Karpas-422 (cell line): Measurements from ENCODE around the gene SEPTIN8. TPM values are rescaled to one million over a fixed set of nuclear protein-coding genes. Genes with fewer than 3 reads are reported as not detected.
A peak's percentile ranks its signal among the peaks of the same experiment; 100 is the strongest.

Experiments used
- DNase-seq: peaks from one replicate; pipeline ENCODE4 v3.0.0-alpha.2; 2015
- H2AFZ ChIP-seq: fragments of 200-600 bp; sonication (generic); 2 replicates; pipeline ENCODE4 v1.6.1; 2014; ENCODE audit warnings: antibody characterized with exemption, low read length, mixed read lengths
- H3K27ac ChIP-seq: fragments of 200-600 bp; sonication (generic); 2 replicates; pipeline ENCODE4 v1.5.1; 2014; ENCODE audit warnings: mild to moderate bottlenecking, low read length, moderate library complexity
- H3K27me3 ChIP-seq: fragments of 200-600 bp; sonication (generic); 2 replicates; pipeline ENCODE4 v1.6.1; 2014; ENCODE audit warnings: low read length, mixed read lengths
- H3K36me3 ChIP-seq: fragments of 200-600 bp; sonication (generic); 2 replicates; pipeline ENCODE4 v1.6.1; 2014; ENCODE audit warnings: low read length, mixed read lengths; ENCODE audit not compliant: insufficient read depth
- H3K4me1 ChIP-seq: fragments of 200-600 bp; sonication (generic); 2 replicates; pipeline ENCODE4 v1.6.1; 2014; ENCODE audit warnings: mild to moderate bottlenecking, low read length, mixed read lengths
- H3K4me2 ChIP-seq: fragments of 200-600 bp; sonication (generic); 2 replicates; pipeline ENCODE4 v1.6.1; 2014; ENCODE audit warnings: low read length, low read depth, mild to moderate bottlenecking; ENCODE audit not compliant: poor library complexity, severe bottlenecking
- H3K4me3 ChIP-seq: fragments of 200-600 bp; sonication (generic); 2 replicates; pipeline ENCODE4 v1.5.1; 2014; ENCODE audit warnings: mild to moderate bottlenecking, antibody characterized with exemption, low read length, mixed read lengths
- H3K79me2 ChIP-seq: fragments of 200-600 bp; sonication (generic); 2 replicates; pipeline ENCODE4 v1.6.1; 2014; ENCODE audit warnings: mild to moderate bottlenecking, low read length, mixed read lengths
- H3K9ac ChIP-seq: fragments of 200-600 bp; sonication (generic); 2 replicates; pipeline ENCODE4 v1.6.0; 2014; ENCODE audit warnings: low read length
- H3K9me2 ChIP-seq: fragments of 200-600 bp; sonication (generic), shearing (Covaris generic); replicated peaks from 2 replicates; pipeline ENCODE4 v1.6.0; 2014; ENCODE audit warnings: mild to moderate bottlenecking, low read length, moderate library complexity; ENCODE audit not compliant: insufficient read depth
- H3K9me3 ChIP-seq: fragments of 300-700, 200-600 bp; sonication (generic); 2 replicates; pipeline ENCODE4 v1.6.1; 2014; ENCODE audit warnings: low read length, mixed read lengths
- H4K20me1 ChIP-seq: fragments of 200-600 bp; sonication (generic); 2 replicates; pipeline ENCODE4 v1.6.1; 2014; ENCODE audit warnings: mild to moderate bottlenecking, antibody characterized with exemption, low read length, low read depth; ENCODE audit not compliant: insufficient read depth
- total RNA-seq: library from RNA; depleted of rRNA; stranded (reverse); fragments of >200 nt; shearing (Covaris generic); gene quantifications from 2 replicates; pipeline ENCODE4 v1.2.3, GENCODE V29; 2014; ENCODE audit warnings: low replicate concordance; rRNA removed

The SEPTIN8 gene, protein sequence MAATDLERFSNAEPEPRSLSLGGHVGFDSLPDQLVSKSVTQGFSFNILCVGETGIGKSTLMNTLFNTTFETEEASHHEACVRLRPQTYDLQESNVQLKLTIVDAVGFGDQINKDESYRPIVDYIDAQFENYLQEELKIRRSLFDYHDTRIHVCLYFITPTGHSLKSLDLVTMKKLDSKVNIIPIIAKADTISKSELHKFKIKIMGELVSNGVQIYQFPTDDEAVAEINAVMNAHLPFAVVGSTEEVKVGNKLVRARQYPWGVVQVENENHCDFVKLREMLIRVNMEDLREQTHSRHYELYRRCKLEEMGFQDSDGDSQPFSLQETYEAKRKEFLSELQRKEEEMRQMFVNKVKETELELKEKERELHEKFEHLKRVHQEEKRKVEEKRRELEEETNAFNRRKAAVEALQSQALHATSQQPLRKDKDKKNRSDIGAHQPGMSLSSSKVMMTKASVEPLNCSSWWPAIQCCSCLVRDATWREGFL
- total RNA-seq, result 4.1 and 7.0 TPM in 2 replicates

DNA sequence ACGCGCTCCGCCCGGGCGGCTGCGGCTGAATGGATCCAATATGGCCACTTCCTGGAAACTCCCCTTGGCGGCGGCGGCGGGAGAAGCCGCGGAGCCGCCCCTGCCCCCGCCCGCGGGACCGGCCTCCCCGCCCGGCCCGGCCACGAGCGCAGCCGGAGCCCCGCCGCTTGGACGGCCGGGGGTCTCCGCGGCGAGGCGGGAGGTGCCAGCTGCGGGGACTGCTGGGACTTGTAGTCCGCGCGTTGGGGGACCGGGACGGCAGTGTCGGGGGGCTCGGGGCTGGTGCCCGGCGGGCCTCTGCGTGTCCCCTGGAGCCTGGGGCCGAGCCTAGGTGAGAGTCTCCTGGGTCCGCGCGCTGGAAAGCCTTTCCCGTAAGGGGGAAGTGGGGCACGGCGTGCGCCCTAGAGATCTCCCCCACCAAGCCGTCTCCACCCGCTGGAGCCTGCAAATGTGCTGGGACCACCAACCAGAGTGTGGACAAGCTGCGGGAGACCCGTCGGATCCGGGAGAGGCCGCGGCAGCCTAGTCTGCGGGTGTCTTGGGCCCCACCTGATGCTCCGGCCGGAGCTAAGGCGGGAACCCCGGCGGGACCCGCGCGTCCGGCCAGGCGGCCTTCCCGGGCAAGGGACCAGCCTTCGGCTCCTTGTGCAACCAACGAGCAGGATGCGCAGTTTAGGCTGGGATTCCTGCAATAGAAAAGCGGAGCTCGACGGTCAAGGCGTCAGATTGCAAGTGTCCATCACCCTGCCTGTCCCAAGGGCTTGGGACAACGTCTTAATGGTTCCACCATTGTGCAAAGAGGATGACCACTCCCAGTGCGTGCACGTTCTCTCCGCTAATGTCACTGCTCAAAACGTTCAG, at the start of gene SEPTIN8:
TSS of gene SEPTIN8 (minus strand) at position 31 of the 861 bp plus-strand sequence. CDS start 102 bp downstream, outside the sequence.
- Histone ChIP-seq H3K36me3 (no peaks in the 10 kb centered on the region), H3K9me2 (no peaks in the 10 kb centered on the region), H3K79me2 (no peaks in the 10 kb centered on the region), H3K27me3 (no peaks in the 10 kb centered on the region), H3K4me2 (peak within 1 kb of the TSS; percentile 59), H3K27ac (no peak within 1 kb of the TSS), H2AFZ (peak within 1 kb of the TSS; percentile 84; the same call in 1 of the 2 replicates), H3K4me3 (peak within 1 kb of the TSS; percentile 65; the same call in 1 of the 2 replicates), H3K4me1 (peaks cover 4% of the 10 kb centered on the region; the same call in 1 of the 2 replicates), H3K9me3 (no peaks in the 10 kb centered on the region), H3K9ac (peak within 1 kb of the TSS; percentile 56), H4K20me1 (no peaks in the 10 kb centered on the region)
- peak; percentile 48 for DNase-seq

DNA sequence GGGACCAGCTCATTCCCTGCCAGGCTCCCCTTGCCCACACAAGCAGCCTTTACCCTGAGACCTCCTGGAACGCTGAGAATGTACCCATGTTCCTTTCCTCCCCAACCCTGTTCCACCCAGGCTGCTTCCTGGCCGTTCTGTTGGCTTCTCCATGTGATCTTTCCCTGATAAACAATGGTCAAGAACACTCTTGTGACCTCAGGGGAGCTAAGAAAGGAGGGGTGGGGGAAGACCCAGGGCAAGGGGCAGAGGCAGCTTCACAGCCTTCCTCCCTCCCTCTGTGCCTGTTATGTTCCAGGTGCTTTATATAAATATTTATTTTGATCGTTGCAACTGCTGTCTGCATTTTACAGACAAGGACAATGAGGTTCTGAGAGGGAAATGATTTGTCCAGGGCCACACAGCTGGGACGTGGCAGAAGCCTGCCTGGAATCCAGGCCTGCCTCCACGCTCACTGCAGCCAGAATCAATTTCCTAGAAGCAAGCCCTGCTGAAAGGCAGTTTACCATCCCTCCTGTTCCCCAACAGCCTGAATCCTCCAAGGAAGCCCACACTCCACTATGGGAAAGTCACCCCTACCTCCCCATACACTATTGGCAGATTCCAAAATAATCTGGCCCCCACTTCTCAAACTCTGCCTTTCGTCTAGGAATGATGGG, 49.5 kb upstream of the SEPTIN8 start:
- Histone ChIP-seq H3K4me3 (no peak overlapping the region), H3K4me1 (peaks cover 8% of the 10 kb centered on the region), H4K20me1 (0 out of 2 replicates have a peak, but pooled peaks cover 3% of the 10 kb centered on the region), H3K9ac (no peak overlapping the region), H3K9me3 (no peaks in the 10 kb centered on the region), H3K36me3 (no peaks in the 10 kb centered on the region), H3K9me2 (no peaks in the 10 kb centered on the region), H2AFZ (no peak overlapping the region), H3K79me2 (no peaks in the 10 kb centered on the region), H3K27me3 (no peaks in the 10 kb centered on the region), H3K4me2 (no peak overlapping the region), H3K27ac (no peak overlapping the region)
- DNase-seq, result no peak

DNA sequence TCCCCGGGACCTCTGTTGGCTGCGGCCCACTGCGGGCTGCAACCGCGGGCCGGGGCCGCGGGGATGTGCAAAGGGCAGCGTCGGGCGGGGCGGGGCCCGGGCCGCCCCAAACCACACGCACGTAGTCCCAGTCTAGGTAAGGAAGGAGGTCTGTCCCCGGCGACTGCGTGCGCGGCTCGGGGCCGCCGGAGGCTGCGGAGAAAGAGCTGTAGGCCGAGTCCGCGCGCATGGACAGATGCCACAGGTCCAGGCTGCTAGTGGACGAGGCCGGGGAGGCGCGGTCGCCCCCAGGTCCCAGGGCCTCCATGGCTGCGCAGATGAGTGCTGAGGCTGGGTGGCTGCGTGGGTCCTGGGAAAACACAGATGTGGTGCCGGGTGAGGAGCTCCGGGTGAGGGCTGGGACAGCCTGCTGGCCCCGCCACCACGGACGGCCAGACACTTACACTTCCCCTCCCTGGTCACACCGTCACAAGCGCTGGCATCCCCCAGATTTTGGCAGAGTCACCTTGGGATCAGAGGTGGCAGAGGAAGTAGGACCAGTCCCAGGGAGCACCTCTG, 48.9 kb upstream of the SEPTIN8 start:
- peaks cover 8% of the 10 kb centered on the region for H3K4me1 ChIP-seq
- DNase-seq, result no peak
- H3K4me3 ChIP-seq, result no peak overlapping the region
- no peak overlapping the region for H2AFZ ChIP-seq
- 0 out of 2 replicates have a peak, but pooled peaks cover 3% of the 10 kb centered on the region for H4K20me1 ChIP-seq
- no peak overlapping the region for H3K9ac ChIP-seq
- H3K79me2 ChIP-seq, result no peaks in the 10 kb centered on the region
- H3K9me2 ChIP-seq, result no peaks in the 10 kb centered on the region
- H3K9me3 ChIP-seq, result no peaks in the 10 kb centered on the region
- no peak overlapping the region for H3K27ac ChIP-seq
- H3K4me2 ChIP-seq, result no peak overlapping the region
- no peaks in the 10 kb centered on the region for H3K36me3 ChIP-seq
- H3K27me3 ChIP-seq, result no peaks in the 10 kb centered on the region

DNA sequence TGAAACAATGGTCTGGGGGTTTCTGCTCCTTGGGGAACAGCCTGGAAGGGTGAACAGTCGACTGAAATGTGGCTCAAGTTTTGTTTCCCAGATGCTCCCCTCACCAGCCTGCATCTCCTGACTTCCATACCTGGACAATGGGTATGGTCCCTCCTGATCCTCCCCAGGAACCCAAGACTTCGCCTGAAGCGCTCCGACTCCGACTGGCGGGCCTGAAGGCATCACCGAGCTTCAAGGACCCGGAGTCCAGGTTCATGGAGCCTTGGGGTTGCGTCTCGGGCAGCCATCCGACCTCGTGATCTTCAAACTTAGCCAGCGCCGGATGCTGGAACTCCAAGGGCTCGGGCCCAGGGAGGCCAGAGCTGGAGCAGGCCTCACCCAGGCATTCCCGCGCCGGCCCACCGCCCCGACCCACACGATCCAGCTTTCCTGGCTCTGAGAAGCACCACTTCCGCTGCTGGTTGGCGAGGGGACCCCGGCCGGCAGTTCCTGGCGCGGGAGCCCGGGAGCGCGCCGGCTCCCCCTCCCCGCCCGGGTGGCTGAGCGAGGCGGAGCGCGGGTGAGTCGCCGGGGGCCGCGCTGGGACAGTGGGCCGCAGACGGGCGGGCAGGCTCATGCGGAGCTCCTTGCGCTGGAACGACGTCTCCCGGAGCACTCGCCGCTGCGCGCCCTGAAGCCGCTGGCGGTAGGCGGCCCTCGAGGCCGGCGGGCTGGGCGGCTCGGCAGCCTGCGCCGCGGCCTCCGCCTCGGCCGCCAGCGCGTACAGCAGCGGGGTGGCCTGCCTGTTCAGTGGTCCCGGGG, 48.2 kb upstream of the SEPTIN8 start:
- H3K27me3 ChIP-seq, result no peaks in the 10 kb centered on the region
- H3K4me3 ChIP-seq, result no peak overlapping the region
- DNase-seq, result no peak

DNA sequence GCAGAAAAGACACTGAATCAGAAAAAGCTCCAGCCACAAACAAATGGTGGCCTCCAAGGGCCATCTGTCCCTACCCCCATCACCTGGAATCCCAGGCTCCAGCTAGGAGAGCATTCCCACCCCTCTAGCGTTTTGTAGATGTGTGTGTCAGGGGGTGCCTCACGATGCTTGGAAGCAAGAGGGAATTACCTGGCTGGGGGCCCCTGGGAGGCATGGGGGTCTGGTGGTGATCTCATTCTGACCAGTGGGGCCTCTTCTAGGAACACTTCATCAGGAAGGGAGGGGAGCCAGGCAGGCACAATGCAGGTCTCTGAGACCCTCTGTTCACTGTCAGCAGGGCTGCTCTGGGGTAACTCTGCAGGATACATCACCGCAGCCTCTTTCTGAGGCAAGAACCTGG, 47.4 kb upstream of the SEPTIN8 start:
- H3K9me3 ChIP-seq, result no peaks in the 10 kb centered on the region
- peaks cover under 1% of the 10 kb centered on the region; the same call in 1 of the 2 replicates for H3K4me1 ChIP-seq
- H2AFZ ChIP-seq, result no peak overlapping the region
- H3K27ac ChIP-seq, result no peak overlapping the region
- no peaks in the 10 kb centered on the region for H3K79me2 ChIP-seq
- H3K36me3 ChIP-seq, result no peaks in the 10 kb centered on the region
- no peaks in the 10 kb centered on the region for H4K20me1 ChIP-seq
- no peaks in the 10 kb centered on the region for H3K27me3 ChIP-seq
- no peak overlapping the region for H3K4me3 ChIP-seq
- no peak for DNase-seq
- no peak overlapping the region for H3K9ac ChIP-seq
- H3K4me2 ChIP-seq, result no peak overlapping the region
- H3K9me2 ChIP-seq, result no peaks in the 10 kb centered on the region

More for the DNA sequence above, 48.2 kb upstream of the SEPTIN8 start:
- Histone ChIP-seq H2AFZ (no peak overlapping the region), H3K36me3 (no peaks in the 10 kb centered on the region), H3K4me2 (no peak overlapping the region), H3K9ac (no peak overlapping the region), H3K9me3 (no peaks in the 10 kb centered on the region), H3K4me1 (peaks cover 5% of the 10 kb centered on the region), H3K79me2 (no peaks in the 10 kb centered on the region), H4K20me1 (0 out of 2 replicates have a peak, but pooled peaks cover 3% of the 10 kb centered on the region), H3K9me2 (no peaks in the 10 kb centered on the region), H3K27ac (no peak overlapping the region)

DNA sequence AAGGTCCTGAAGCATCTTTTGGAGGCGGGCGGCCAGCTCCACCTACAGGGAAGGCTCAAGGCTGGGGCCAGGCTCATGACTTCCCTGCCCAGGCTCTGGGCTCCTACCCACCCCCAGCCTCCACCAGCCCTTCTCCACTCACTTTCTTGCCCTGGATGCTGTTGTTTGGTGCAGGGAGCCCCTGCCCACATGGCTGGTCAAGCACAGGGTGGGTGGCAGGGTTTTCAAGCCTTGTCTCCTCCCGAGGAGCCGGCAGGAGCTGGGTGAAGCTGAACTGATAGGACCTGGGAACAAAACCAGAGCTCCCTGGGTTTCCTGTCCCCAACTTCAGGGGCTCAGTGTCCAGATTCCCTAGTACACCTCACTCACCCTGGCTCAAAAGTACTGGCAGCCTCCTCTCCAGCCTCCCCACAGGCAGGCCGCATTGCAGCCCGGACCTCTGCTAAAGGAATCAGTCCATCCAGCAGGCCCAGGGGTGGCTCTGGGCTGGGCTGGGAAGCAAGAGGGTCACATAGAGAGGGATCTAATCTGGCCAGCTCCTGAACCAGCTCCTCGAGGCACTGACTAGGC, 46.5 kb upstream of the SEPTIN8 start:
- Histone ChIP-seq H3K4me2 (no peak overlapping the region), H3K79me2 (no peaks in the 10 kb centered on the region), H3K4me1 (no peaks in the 10 kb centered on the region), H3K4me3 (no peak overlapping the region), H2AFZ (no peak overlapping the region), H4K20me1 (no peaks in the 10 kb centered on the region), H3K9me3 (no peaks in the 10 kb centered on the region), H3K9ac (no peak overlapping the region), H3K9me2 (no peaks in the 10 kb centered on the region), H3K27me3 (no peaks in the 10 kb centered on the region), H3K27ac (no peak overlapping the region), H3K36me3 (no peaks in the 10 kb centered on the region)
- no peak for DNase-seq
